Left lung (tissue), 10 donors: ENCODE data around the gene KLC1. TPM values are rescaled to one million over a fixed set of nuclear protein-coding genes. Genes with fewer than 3 reads are reported as not detected.

Source experiments
- ATAC-seq: fragments of 200-7000 bp; cut with Tn5 transposase; one replicate; pipeline ENCODE4 v1.9.1; 2020; ENCODE audit warnings: moderate library complexity
- DNase-seq, 4 donors: peaks; one replicate each; pipeline ENCODE4 v3.0.0-alpha.2; 2013 to 2020
- H3K27ac ChIP-seq, 2 donors: fragments of 200-600 bp; sonication (generic) in 1 of 2; one replicate each; pipeline versions ENCODE4 v1.5.0 to v1.8.0; 2020 to 2021
- H3K27me3 ChIP-seq, 2 donors: fragments of 200-600 bp; sonication (generic) in 1 of 2; one replicate each; pipeline versions ENCODE4 v1.5.0 to v1.8.0; 2020 to 2021
- H3K36me3 ChIP-seq, 2 donors: fragments of 200-600 bp; sonication (generic) in 1 of 2; one replicate each; pipeline versions ENCODE4 v1.5.0 to v1.8.0; 2020 to 2021
- H3K4me1 ChIP-seq, 2 donors: fragments of 200-600 bp; one replicate each; pipeline ENCODE4 v1.8.0; 2021
- H3K4me3 ChIP-seq, 2 donors: fragments of 200-600 bp; sonication (generic) in 1 of 2; one replicate each; pipeline versions ENCODE4 v1.5.0 to v1.8.0; 2020 to 2021; ENCODE audit warnings: mild to moderate bottlenecking in 1 of 2
- H3K9me3 ChIP-seq, 2 donors: fragments of 200-600 bp; sonication (generic) in 1 of 2; one replicate each; pipeline versions ENCODE4 v1.5.0 to v1.8.0; 2020 to 2021
- intact Hi-C, 2 donors: fragments of 100-400 bp; cut with DNase I; formaldehyde crosslinking; loops; one replicate each; pipeline versions ENCODE4 v1.11.2 to v1.14.2; 2022
- polyA plus RNA-seq, 6 donors: library from polyadenylated mRNA; unstranded; fragments of 120-200 nt; gene quantifications; one replicate each; pipeline ENCODE4 v1.2.1, GENCODE V29; 2013; ENCODE audit not compliant: insufficient read length in 6 of 6
- total RNA-seq, 2 donors: library from RNA; stranded (reverse); fragmentation: NEBNext Ultra II Directional; extraction: Animal tissue kit (Norgen Biotek cat#: 25700); gene quantifications; one replicate each; pipeline ENCODE4 v1.2.1, GENCODE V29; 2021
- TF ChIP-seq, protein P1 (sequence below), 2 donors: fragments of 200-600 bp; sonication (generic) in 1 of 2; IDR thresholded peaks; one replicate each; pipeline versions ENCODE4 v1.5.0 to v1.8.0; 2021; ENCODE audit warnings: antibody characterized with exemption in 2 of 2
- donor health status: DM: no; HTN: yes; CAD: no.
- donor health status: DM: no; HTN: no; CAD: no.

The KLC1 gene
- total and polyA plus RNA-seq, 8 donors, result 126 to 185 (median 156) TPM

DNA sequence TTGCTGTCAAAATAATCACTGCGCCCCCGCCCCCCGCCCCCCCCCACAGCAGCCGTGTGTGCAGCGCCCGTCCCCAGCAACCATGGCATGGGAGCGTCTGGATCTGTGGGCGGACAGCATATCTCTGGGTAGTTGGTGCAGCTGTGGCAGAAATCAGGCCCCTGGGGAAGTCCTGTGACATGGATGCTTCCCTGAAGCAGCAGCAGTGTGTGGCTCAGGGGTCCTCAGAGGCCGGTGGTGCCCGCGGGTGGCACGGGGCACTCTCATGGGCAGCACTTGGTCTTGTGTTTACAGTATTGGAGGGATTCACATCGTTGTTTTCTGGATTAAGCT is 67.0 kb downstream of the KLC1 start:
- Histone ChIP-seq H3K4me1 (peaks cover 2 to 42% of the 10 kb centered on the region in 2 donors), H3K9me3 (no peaks in the 10 kb centered on the region), H3K4me3 (no peak overlapping the region), H3K27ac (peak overlapping the region in 1 of 2 donors; percentile 14), H3K27me3 (no peaks in the 10 kb centered on the region), H3K36me3 (peaks cover 0 to 92% of the 10 kb centered on the region in 2 donors)
- TF ChIP-seq, protein P1, sequence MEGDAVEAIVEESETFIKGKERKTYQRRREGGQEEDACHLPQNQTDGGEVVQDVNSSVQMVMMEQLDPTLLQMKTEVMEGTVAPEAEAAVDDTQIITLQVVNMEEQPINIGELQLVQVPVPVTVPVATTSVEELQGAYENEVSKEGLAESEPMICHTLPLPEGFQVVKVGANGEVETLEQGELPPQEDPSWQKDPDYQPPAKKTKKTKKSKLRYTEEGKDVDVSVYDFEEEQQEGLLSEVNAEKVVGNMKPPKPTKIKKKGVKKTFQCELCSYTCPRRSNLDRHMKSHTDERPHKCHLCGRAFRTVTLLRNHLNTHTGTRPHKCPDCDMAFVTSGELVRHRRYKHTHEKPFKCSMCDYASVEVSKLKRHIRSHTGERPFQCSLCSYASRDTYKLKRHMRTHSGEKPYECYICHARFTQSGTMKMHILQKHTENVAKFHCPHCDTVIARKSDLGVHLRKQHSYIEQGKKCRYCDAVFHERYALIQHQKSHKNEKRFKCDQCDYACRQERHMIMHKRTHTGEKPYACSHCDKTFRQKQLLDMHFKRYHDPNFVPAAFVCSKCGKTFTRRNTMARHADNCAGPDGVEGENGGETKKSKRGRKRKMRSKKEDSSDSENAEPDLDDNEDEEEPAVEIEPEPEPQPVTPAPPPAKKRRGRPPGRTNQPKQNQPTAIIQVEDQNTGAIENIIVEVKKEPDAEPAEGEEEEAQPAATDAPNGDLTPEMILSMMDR (IDR thresholded peaks at IDR 0.05), result no peak
- intact Hi-C loops, result loop anchor here in 1 of 2 donors (10.0 kb wide), 1 partner anchor 121 kb away; no protein-coding TSS in a partner anchor
- DNase-seq (peak in 1 of 4 donors; percentile 30), ATAC-seq (no peak)

DNA sequence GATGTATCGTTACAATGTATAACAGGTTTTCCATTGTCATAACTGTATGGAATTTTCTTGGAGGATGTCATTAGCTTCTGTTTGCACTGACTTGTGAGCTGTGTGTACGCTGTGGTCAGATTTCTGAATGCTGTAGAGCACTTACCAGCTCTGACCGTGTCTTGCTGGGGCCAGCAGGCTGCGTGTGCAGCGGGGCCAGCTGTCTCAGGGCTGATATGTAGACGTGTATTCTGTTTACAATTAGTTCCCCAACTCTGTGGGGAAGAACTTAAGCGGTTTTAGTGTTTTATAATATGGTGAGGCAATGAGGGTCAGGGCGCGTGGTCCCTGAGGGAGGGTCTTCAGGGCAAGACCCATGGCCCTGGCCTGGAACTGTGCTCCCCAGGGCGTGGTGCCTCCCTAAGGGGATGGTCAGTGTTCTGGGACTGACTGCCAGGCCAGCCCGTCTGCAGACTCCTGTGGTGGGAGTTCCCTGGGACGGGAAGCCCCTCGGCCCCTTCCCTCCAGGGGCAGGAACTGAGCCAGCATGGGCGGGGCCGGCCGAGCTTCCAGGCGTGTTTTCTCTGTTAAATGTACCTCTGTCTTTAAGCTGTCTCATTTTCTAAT is 67.6 kb downstream of the KLC1 start:
- ATAC-seq (no peak), DNase-seq (peak; percentile 32 to 75 (median 62))
- Histone ChIP-seq H3K9me3 (no peaks in the 10 kb centered on the region), H3K27me3 (no peaks in the 10 kb centered on the region), H3K4me3 (no peak overlapping the region), H3K27ac (peak overlapping the region; percentile 14 to 33), H3K36me3 (peaks cover 0 to 94% of the 10 kb centered on the region in 2 donors), H3K4me1 (peaks cover 2 to 42% of the 10 kb centered on the region in 2 donors)
- intact Hi-C loops, result loop anchor here in 1 of 2 donors (10.0 kb wide), 1 partner anchor 122 kb away; no protein-coding TSS in a partner anchor
- TF ChIP-seq, protein P1 (IDR thresholded peaks at IDR 0.05), result no peak

- H3K4me3 ChIP-seq, result no peak overlapping the region
- TF ChIP-seq, protein P1 (IDR thresholded peaks at IDR 0.05), result no peak
- DNase-seq, result no peak
- no peaks in the 10 kb centered on the region for H3K27me3 ChIP-seq
- peaks cover 0 to 94% of the 10 kb centered on the region in 2 donors for H3K36me3 ChIP-seq
- ATAC-seq, result no peak
- peak overlapping the region; percentile 14 to 33 for H3K27ac ChIP-seq
- intact Hi-C loops, result loop anchor here in 1 of 2 donors (10.0 kb wide), 1 partner anchor 122 kb away; no protein-coding TSS in a partner anchor
- H3K4me1 ChIP-seq, result peaks cover 2 to 42% of the 10 kb centered on the region in 2 donors
- no peaks in the 10 kb centered on the region for H3K9me3 ChIP-seq
Observed at GRCh38 chr14:103697206-103697602, 68.2 kb downstream of the KLC1 start.

GRCh38 chr14:103697603-103698379 is 68.8 kb downstream of the KLC1 start:
- Histone ChIP-seq H3K4me3 (no peak overlapping the region), H3K27me3 (no peaks in the 10 kb centered on the region), H3K9me3 (no peaks in the 10 kb centered on the region), H3K4me1 (peaks cover 2 to 42% of the 10 kb centered on the region in 2 donors), H3K27ac (peak overlapping the region in 1 of 2 donors; percentile 14), H3K36me3 (peaks cover 0 to 94% of the 10 kb centered on the region in 2 donors)
- DNase-seq (peak in 2 of 4 donors; percentile 27 to 45), ATAC-seq (no peak)
- intact Hi-C loops, result loop anchor here in 1 of 2 donors (10.0 kb wide), 1 partner anchor 123 kb away; no protein-coding TSS in a partner anchor
- TF ChIP-seq, protein P1 (IDR thresholded peaks at IDR 0.05), result no peak
